ENCODE data around the gene NLGN1.

DNA sequence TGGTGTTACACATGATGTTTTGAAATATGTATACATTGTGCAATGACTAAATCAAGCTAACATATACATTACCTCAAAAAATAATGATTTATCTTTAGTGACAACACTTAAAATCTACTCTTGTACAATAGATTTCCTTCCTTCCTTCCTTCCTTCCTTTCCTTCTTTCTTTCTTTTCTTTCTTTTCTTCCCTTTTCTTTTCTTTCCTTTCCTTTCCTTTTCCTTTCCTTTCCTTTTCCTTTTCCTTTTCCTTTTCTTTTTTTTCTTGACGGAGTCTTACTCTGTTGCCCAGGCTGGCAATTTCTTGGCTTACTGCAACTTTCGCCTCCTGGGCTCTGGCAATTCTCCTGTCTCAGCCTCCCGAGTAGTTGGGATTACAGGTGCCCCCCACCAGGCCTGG is 170.5 kb downstream of the NLGN1 start:
- TF ChIP-seq CTCF (IDR thresholded peaks at IDR 0.05) (no peak), POLR2A (IDR thresholded peaks at IDR 0.05) (no peak)
